ENCODE data around the gene PPFIBP1.
"Not testable (repeated sequence)": the region's sequence is repeated elsewhere in the genome, so short reads cannot be mapped to it uniquely, and the experiment has no call there.

The PPFIBP1 gene

GRCh38 chr12:27723212-27723611 is 199.2 kb downstream of the PPFIBP1 start:
- no peak for TF ChIP-seq CTCF (conservative IDR thresholded peaks at IDR 0.05; ENCODE audit: low read depth, low read length)
- H3K4me3 ChIP-seq (ENCODE audit: low read depth, low read length), result no peak overlapping the region
- no peak for DNase-seq (ENCODE audit: low read depth)

GRCh38 chr12:27730097-27730588 is 206.1 kb downstream of the PPFIBP1 start:
- no peak for TF ChIP-seq CTCF (conservative IDR thresholded peaks at IDR 0.05; ENCODE audit: low read depth, low read length)
- DNase-seq (ENCODE audit: low read depth), result no peak
- H3K4me3 ChIP-seq (ENCODE audit: low read depth, low read length), result no peak overlapping the region

GRCh38 chr12:27732281-27732680 is 208.3 kb downstream of the PPFIBP1 start:
- peak; percentile 57 for TF ChIP-seq CTCF (conservative IDR thresholded peaks at IDR 0.05; ENCODE audit: low read depth, low read length)
- peak; percentile 22 for DNase-seq (ENCODE audit: low read depth)
- no peak overlapping the region for H3K4me3 ChIP-seq (ENCODE audit: low read depth, low read length)

- peak; percentile 95 for TF ChIP-seq CTCF (conservative IDR thresholded peaks at IDR 0.05; ENCODE audit: low read depth, low read length)
- no peak overlapping the region for H3K4me3 ChIP-seq (ENCODE audit: low read depth, low read length)
- peak; percentile 67 for DNase-seq (ENCODE audit: low read depth)
Measured at GRCh38 chr12:27733052-27733656, 209.1 kb downstream of the PPFIBP1 start.

- no peak overlapping the region for H3K4me3 ChIP-seq (ENCODE audit: low read depth, low read length)
- DNase-seq (ENCODE audit: low read depth), result no peak
- TF ChIP-seq CTCF (conservative IDR thresholded peaks at IDR 0.05; ENCODE audit: low read depth, low read length), result no peak
Measured at GRCh38 chr12:27733791-27734190, 209.8 kb downstream of the PPFIBP1 start.

- not testable (repeated sequence) for DNase-seq (ENCODE audit: low read depth); H3K4me3 ChIP-seq (ENCODE audit: low read depth, low read length)
Measured at GRCh38 chr12:27734321-27734720, 210.3 kb downstream of the PPFIBP1 start.

GRCh38 chr12:27743601-27744000 is 219.6 kb downstream of the PPFIBP1 start:
- H3K4me3 ChIP-seq (ENCODE audit: low read depth, low read length), result no peak overlapping the region
- TF ChIP-seq CTCF (conservative IDR thresholded peaks at IDR 0.05; ENCODE audit: low read depth, low read length), result no peak
- no peak for DNase-seq (ENCODE audit: low read depth)
